H9 (cell line): ENCODE measurements around the gene SAP25. TPM values are rescaled to one million over a fixed set of nuclear protein-coding genes. Genes with fewer than 3 reads are reported as not detected.

Experiments
- DNase-seq: peaks from one replicate; pipeline ENCODE4 v3.0.0-alpha.2; 2017
- H2AFZ ChIP-seq: one replicate; pipeline ENCODE4 v1.6.1; 2013; ENCODE audit warnings: mild to moderate bottlenecking, low read length, control low read depth, moderate library complexity
- H2AK5ac ChIP-seq: 2 replicates; pipeline ENCODE4 v1.6.1; 2013; ENCODE audit warnings: low read length, control low read depth, mixed read lengths; ENCODE audit not compliant: insufficient read length
- H2BK120ac ChIP-seq: one replicate; pipeline ENCODE4 v1.6.1; 2013; ENCODE audit warnings: low read depth, mild to moderate bottlenecking, low read length, control low read depth, inconsistent platforms; ENCODE audit not compliant: poor library complexity, severe bottlenecking
- H2BK12ac ChIP-seq: 2 replicates; pipeline ENCODE4 v1.6.1; 2013; ENCODE audit warnings: low read length, control low read depth, mixed read lengths, low read depth; ENCODE audit not compliant: insufficient read length
- H2BK15ac ChIP-seq: 2 replicates; pipeline ENCODE4 v1.6.1; 2013; ENCODE audit warnings: low read depth, low read length, control low read depth
- H2BK20ac ChIP-seq: one replicate; pipeline ENCODE4 v1.6.1; 2013; ENCODE audit warnings: low read depth, mild to moderate bottlenecking, low read length, control low read depth, inconsistent platforms; ENCODE audit not compliant: poor library complexity, severe bottlenecking
- H2BK5ac ChIP-seq: 2 replicates; pipeline ENCODE4 v1.6.1; 2013; ENCODE audit warnings: low read length, control low read depth, mixed read lengths; ENCODE audit not compliant: insufficient read length
- H3K14ac ChIP-seq: 2 replicates; pipeline ENCODE4 v1.6.1; 2013; ENCODE audit warnings: low read length, control low read depth; ENCODE audit not compliant: insufficient read depth
- H3K18ac ChIP-seq: 2 replicates; pipeline ENCODE4 v1.6.1; 2013; ENCODE audit warnings: low read depth, mild to moderate bottlenecking, mixed read lengths, low read length, control low read depth; ENCODE audit not compliant: insufficient read length
- H3K23ac ChIP-seq: 2 replicates; pipeline ENCODE4 v1.6.1; 2013; ENCODE audit warnings: low read length, control low read depth, mixed read lengths, low read depth; ENCODE audit not compliant: insufficient read length
- H3K23me2 ChIP-seq: 2 replicates; pipeline ENCODE4 v1.6.1; 2013; ENCODE audit warnings: low read depth, mild to moderate bottlenecking, mixed read lengths, low read length, control low read depth; ENCODE audit not compliant: insufficient read length, poor library complexity, severe bottlenecking
- H3K27ac ChIP-seq: 2 replicates; pipeline ENCODE4 v1.5.1; 2013; ENCODE audit warnings: low read length, control low read depth, mixed read lengths, low read depth; ENCODE audit not compliant: insufficient read length
- H3K27me3 ChIP-seq: 2 replicates; pipeline ENCODE4 v1.6.1; 2013; ENCODE audit warnings: low read length, control low read depth, inconsistent platforms; ENCODE audit not compliant: insufficient read depth
- H3K4ac ChIP-seq: 2 replicates; pipeline ENCODE4 v1.6.1; 2013; ENCODE audit warnings: low read depth, mild to moderate bottlenecking, control low read depth, inconsistent platforms, low read length, moderate library complexity
- H3K4me1 ChIP-seq: 2 replicates; pipeline ENCODE4 v1.6.1; 2013; ENCODE audit warnings: low read length, control low read depth, inconsistent platforms; ENCODE audit not compliant: insufficient read depth
- H3K4me2 ChIP-seq: 2 replicates; pipeline ENCODE4 v1.6.1; 2013; ENCODE audit warnings: low read length, control low read depth, mixed read lengths; ENCODE audit not compliant: insufficient read length, insufficient read depth
- H3K56ac ChIP-seq: 2 replicates; pipeline ENCODE4 v1.6.1; 2013; ENCODE audit warnings: low read depth, mild to moderate bottlenecking, mixed read lengths, low read length, control low read depth; ENCODE audit not compliant: insufficient read length
- H3K79me1 ChIP-seq: 2 replicates; pipeline ENCODE4 v1.6.1; 2013; ENCODE audit warnings: low read depth, mild to moderate bottlenecking, moderate library complexity, low read length, control low read depth, inconsistent platforms; ENCODE audit not compliant: insufficient read depth, poor library complexity, severe bottlenecking
- H3K79me2 ChIP-seq: 2 replicates; pipeline ENCODE4 v1.6.1; 2013; ENCODE audit warnings: low read length, control low read depth, inconsistent platforms; ENCODE audit not compliant: insufficient read depth
- H3K9ac ChIP-seq: 2 replicates; pipeline ENCODE4 v1.6.1; 2013; ENCODE audit warnings: low read length, control low read depth, mixed read lengths; ENCODE audit not compliant: insufficient read length; ENCODE audit errors: extremely low read depth
- H3K9me3 ChIP-seq: one replicate; pipeline ENCODE4 v1.6.1; 2013; ENCODE audit warnings: low read depth, low read length, inconsistent platforms; ENCODE audit not compliant: control insufficient read depth
- H3T11ph ChIP-seq: one replicate; pipeline ENCODE4 v1.6.1; 2013; ENCODE audit warnings: mild to moderate bottlenecking, low read length, control low read depth, inconsistent platforms
- H4K20me1 ChIP-seq: one replicate; pipeline ENCODE4 v1.6.1; 2013; ENCODE audit not compliant: control insufficient read depth, insufficient read length, insufficient read depth
- H4K5ac ChIP-seq: 2 replicates; pipeline ENCODE4 v1.6.1; 2013; ENCODE audit warnings: low read depth, mild to moderate bottlenecking, mixed read lengths, low read length, control low read depth; ENCODE audit not compliant: insufficient read length
- H4K8ac ChIP-seq: replicated peaks from 2 replicates; pipeline ENCODE4 v1.6.1; 2013; ENCODE audit warnings: low read length, control low read depth, mixed read lengths, low read depth; ENCODE audit not compliant: insufficient read length
- H4K91ac ChIP-seq: 2 replicates; pipeline ENCODE4 v1.6.1; 2013; ENCODE audit warnings: low read depth, mild to moderate bottlenecking, moderate library complexity, mixed read lengths, low read length, control low read depth; ENCODE audit not compliant: insufficient read length
- H3K27ac Mint-ChIP-seq, 3 experiments: 2 replicates in 2 of 3; 3 replicates in 1 of 3; pipeline ENCODE4 v1.8.0; 2020 to 2021; ENCODE audit warnings: mixed read lengths in 3 of 3, mild to moderate bottlenecking in 1 of 3, moderate library complexity in 1 of 3
- H3K27me3 Mint-ChIP-seq: 2 replicates; pipeline ENCODE4 v1.8.0; 2021; ENCODE audit warnings: low read depth, mild to moderate bottlenecking, moderate library complexity, mixed read lengths
- H3K36me3 Mint-ChIP-seq, 3 experiments: 2 replicates in 2 of 3; 3 replicates in 1 of 3; pipeline ENCODE4 v1.8.0; 2020 to 2021; ENCODE audit warnings: low read depth in 3 of 3, mixed read lengths in 3 of 3; ENCODE audit not compliant: insufficient read depth in 1 of 3
- H3K4me1 Mint-ChIP-seq, 2 experiments: 2 replicates each; pipeline ENCODE4 v1.8.0; 2020; ENCODE audit warnings: mixed read lengths in 2 of 2
- H3K4me3 Mint-ChIP-seq, 2 experiments: 2 replicates in 1 of 2; 3 replicates in 1 of 2; pipeline ENCODE4 v1.8.0; 2020 to 2021; ENCODE audit warnings: mild to moderate bottlenecking in 2 of 2, mixed read lengths in 2 of 2, moderate library complexity in 1 of 2
- H3K9me3 Mint-ChIP-seq, 2 experiments: 2 replicates in 1 of 2; 3 replicates in 1 of 2; pipeline ENCODE4 v1.8.0; 2020; ENCODE audit warnings: mild to moderate bottlenecking in 2 of 2, mixed read lengths in 2 of 2, moderate library complexity in 1 of 2
- CTCF ChIP-seq: fragments of 200-600 bp; sonication (generic); conservative IDR thresholded peaks from 3 replicates; pipeline ENCODE4 v1.8.0; 2021; ENCODE audit warnings: antibody characterized with exemption, mild to moderate bottlenecking
- WGBS: extraction: QIAGEN DNeasy Blood & Tissue Kit; methylation state at CpG from one replicate; pipeline ENCODE4 v1.1.7; 2013; ENCODE audit warnings: missing lambda C conversion rate, low lambda C conversion rate, mixed read lengths; ENCODE audit not compliant: insufficient read length; ENCODE audit errors: extremely low coverage; 5-methylcytosine and 5-hydroxymethylcytosine counted together
- total RNA-seq: library from RNA; stranded (reverse); gene quantifications from 2 replicates; pipeline ENCODE4 v1.2.1, GENCODE V29; 2021

The SAP25 gene
- total RNA-seq, 1 experiment from 2014 or later, result 4.2 TPM

- H3K4me1 ChIP-seq, result peaks cover 7% of the 10 kb centered on the region; the same call in 1 of the 2 replicates
- no peak overlapping the region for H3K56ac ChIP-seq
- no peaks in the 10 kb centered on the region for H3K9me3 ChIP-seq
- H3K36me3 Mint-ChIP-seq, result peaks cover 3 to 9% (median 4%) of the 10 kb centered on the region in 3 experiments; a peak in 2 of 7 replicates
- no peak overlapping the region for H2BK15ac ChIP-seq
- no peak overlapping the region for H3K27ac ChIP-seq
- no peak overlapping the region for H4K8ac ChIP-seq
- no peak overlapping the region for H4K5ac ChIP-seq
- H3K4me2 ChIP-seq, result peak overlapping the region; percentile 78
- peak overlapping the region; percentile 2; the same call in 1 of the 2 replicates for H3K14ac ChIP-seq
- TF ChIP-seq CTCF, result no peak
- H2BK120ac ChIP-seq, result no peak overlapping the region
- H3K9me3 Mint-ChIP-seq, result no peaks in the 10 kb centered on the region
- no peaks in the 10 kb centered on the region for H3K79me1 ChIP-seq
- H3K23ac ChIP-seq, result no peak overlapping the region
- H3K4me1 Mint-ChIP-seq, result peaks cover 31 to 38% of the 10 kb centered on the region in 2 experiments
- H2AFZ ChIP-seq, result no peak overlapping the region
- no peaks in the 10 kb centered on the region for H3K79me2 ChIP-seq
- H3K18ac ChIP-seq, result peak overlapping the region; percentile 6
- H2AK5ac ChIP-seq, result no peak overlapping the region
- peak overlapping the region; percentile 97 to 99 (median 99) for H3K27ac Mint-ChIP-seq
- no peak overlapping the region for H2BK12ac ChIP-seq
- H4K20me1 ChIP-seq, result no peaks in the 10 kb centered on the region
- H4K91ac ChIP-seq, result no peak overlapping the region
- peaks cover 13% of the 10 kb centered on the region for H3K27me3 Mint-ChIP-seq
- H3T11ph ChIP-seq, result no peak overlapping the region
- H3K9ac ChIP-seq, result peak overlapping the region; percentile 31
- H3K4ac ChIP-seq, result no peak overlapping the region
- H3K27me3 ChIP-seq, result no peaks in the 10 kb centered on the region
- DNase-seq, result peak; percentile 84
- no peak overlapping the region for H2BK20ac ChIP-seq
- no CpG with 5 or more reads among the region's 20 CpGs for WGBS
- H3K4me3 Mint-ChIP-seq, result peak overlapping the region; percentile 90 to 98
- H3K23me2 ChIP-seq, result peaks cover 8% of the 10 kb centered on the region
- H2BK5ac ChIP-seq, result no peak overlapping the region
Observed at GRCh38 chr7:100584683-100585510, 11.2 kb upstream of the SAP25 start.
